Esophagus squamous epithelium (tissue), 5 donors: Measurements from ENCODE around the gene SPEG. TPM values are rescaled to one million over a fixed set of nuclear protein-coding genes. Genes with fewer than 3 reads are reported as not detected.
A peak's percentile ranks its signal among the peaks of the same experiment; 100 is the strongest.

Source experiments
- DNase-seq: peaks from one replicate; lab custom pipeline; 2025; lab: John Stamatoyannopoulos, UW
- H3K27ac ChIP-seq, 4 donors: fragments of 200-600 bp; sonication (generic); one replicate each; pipeline ENCODE4 v1.5.1; 2016 to 2019; ENCODE audit warnings: mild to moderate bottlenecking in 1 of 4
- H3K27me3 ChIP-seq, 4 donors: fragments of 200-600 bp; sonication (generic); 1 replicate in 3 of 4; 2 replicates in 1 of 4; pipeline versions ENCODE4 v1.5.1 to v1.6.0; 2017 to 2021; ENCODE audit warnings: antibody characterized with exemption in 1 of 4
- H3K36me3 ChIP-seq, 3 donors: fragments of 200-600 bp; sonication (generic); one replicate each; pipeline ENCODE4 v1.5.1; 2016 to 2019
- H3K4me1 ChIP-seq, 3 donors: fragments of 200-600 bp; sonication (generic); one replicate each; pipeline ENCODE4 v1.5.1; 2017 to 2019
- H3K4me3 ChIP-seq, 4 donors: fragments of 200-600 bp; sonication (generic); 1 replicate in 3 of 4; 2 replicates in 1 of 4; pipeline ENCODE4 v1.5.1; 2016 to 2019; ENCODE audit warnings: mild to moderate bottlenecking in 2 of 4, moderate library complexity in 1 of 4
- H3K9me3 ChIP-seq, 3 donors: fragments of 200-600 bp; sonication (generic); one replicate each; pipeline ENCODE4 v1.5.1; 2016 to 2019
- CTCF ChIP-seq, 6 experiments: fragments of 450-650 bp in 4 of 6; fragments of 200-600 bp in 2 of 6; sonication (generic) in 2 of 6; IDR thresholded peaks; one replicate each; pipeline ENCODE4 v1.5.1; 2016 to 2019; ENCODE audit warnings: antibody characterized with exemption in 6 of 6, mild to moderate bottlenecking in 4 of 6, moderate library complexity in 4 of 6
- POLR2A ChIP-seq, 4 donors: fragments of 450-650 bp; IDR thresholded peaks; one replicate each; pipeline ENCODE4 v1.6.1; 2017; ENCODE audit warnings: antibody characterized with exemption in 4 of 4, mild to moderate bottlenecking in 4 of 4, moderate library complexity in 3 of 4
- WGBS, 2 donors: methylation state at CpG; one replicate each; pipeline ENCODE4 v1.1.5; 2018; 5-methylcytosine and 5-hydroxymethylcytosine counted together
- intact Hi-C: fragments of 100-400 bp; cut with DNase I; formaldehyde crosslinking; loops from one replicate; pipeline ENCODE4 v1.15.0; 2022
- total RNA-seq, 4 donors: library from RNA; depleted of rRNA; stranded (reverse); fragments of >200 nt; gene quantifications; one replicate each; pipeline ENCODE4 v1.1.0, GENCODE V29; 2016
- donor health status: DM: yes; HTN: yes; CAD: no.

Gene SPEG
- total RNA-seq, 4 donors from 2014 or later: 3.8 to 29.0 (median 5.0) TPM

GRCh38 chr2:219426068-219426443 is 8.6 kb upstream of the SPEG start:
- Histone ChIP-seq H3K36me3 (no peaks in the 10 kb centered on the region), H3K27me3 (peaks cover 0 to 17% (median 0%) of the 10 kb centered on the region in 4 donors), H3K9me3 (no peaks in the 10 kb centered on the region), H3K27ac (peak overlapping the region in 3 of 4 donors; percentile 53 to 86 (median 72)), H3K4me3 (no peak overlapping the region), H3K4me1 (peaks cover 0 to 13% (median 0%) of the 10 kb centered on the region in 3 donors)
- no peak for TF ChIP-seq POLR2A (IDR thresholded peaks at IDR 0.05)
- no peak for TF ChIP-seq CTCF (IDR thresholded peaks at IDR 0.05)
- 57 to 90% methylated on average over 2 of the region's 7 CpGs for WGBS, 2 donors
- no peak for DNase-seq
- intact Hi-C loops: no loop called here

- WGBS, 2 donors: 72 to 76% methylated on average over 6 to 7 of the region's 7 CpGs
- peak overlapping the region in 3 of 4 donors; percentile 53 to 86 (median 72) for H3K27ac ChIP-seq
- H3K4me3 ChIP-seq: no peak overlapping the region
- no peaks in the 10 kb centered on the region for H3K36me3 ChIP-seq
- H3K4me1 ChIP-seq: peaks cover 0 to 13% (median 0%) of the 10 kb centered on the region in 3 donors
- no peak for DNase-seq
- intact Hi-C loops: no loop called here
- H3K9me3 ChIP-seq: no peaks in the 10 kb centered on the region
- H3K27me3 ChIP-seq: peaks cover 0 to 16% (median 0%) of the 10 kb centered on the region in 4 donors
- TF ChIP-seq POLR2A (IDR thresholded peaks at IDR 0.05): no peak
- TF ChIP-seq CTCF (IDR thresholded peaks at IDR 0.05): no peak
Observed at GRCh38 chr2:219426534-219427136, 8.0 kb upstream of the SPEG start.

GRCh38 chr2:219428469-219428868 is 6.2 kb upstream of the SPEG start:
- no peak for DNase-seq
- Histone ChIP-seq H3K36me3 (no peaks in the 10 kb centered on the region), H3K4me1 (peaks cover 0 to 13% (median 0%) of the 10 kb centered on the region in 3 donors), H3K27me3 (peaks cover 0 to 17% (median 0%) of the 10 kb centered on the region in 4 donors), H3K9me3 (no peaks in the 10 kb centered on the region), H3K27ac (peak overlapping the region in 3 of 4 donors; percentile 2 to 47 (median 40)), H3K4me3 (no peak overlapping the region)
- intact Hi-C loops: no loop called here
- TF ChIP-seq POLR2A (IDR thresholded peaks at IDR 0.05): no peak
- no peak for TF ChIP-seq CTCF (IDR thresholded peaks at IDR 0.05)

GRCh38 chr2:219429958-219430606 is 4.6 kb upstream of the SPEG start:
- Histone ChIP-seq H3K27ac (peak overlapping the region in 3 of 4 donors; percentile 56 to 82 (median 77)), H3K27me3 (peaks cover 0 to 33% (median 3%) of the 10 kb centered on the region in 4 donors), H3K4me3 (no peak overlapping the region), H3K4me1 (peaks cover 0 to 14% (median 6%) of the 10 kb centered on the region in 3 donors), H3K9me3 (no peaks in the 10 kb centered on the region), H3K36me3 (no peaks in the 10 kb centered on the region)
- intact Hi-C loops: no loop called here
- 69 to 89% methylated on average over 7 of the region's 7 CpGs for WGBS, 2 donors
- DNase-seq: no peak
- no peak for TF ChIP-seq CTCF (IDR thresholded peaks at IDR 0.05)
- no peak for TF ChIP-seq POLR2A (IDR thresholded peaks at IDR 0.05)
